Thyroid gland (tissue), 4 donors: Measurements from ENCODE around the gene TOMM40.

Experiments
- POLR2A ChIP-seq, 2 donors: fragments of 450-650 bp; IDR thresholded peaks; one replicate each; pipeline ENCODE4 v1.6.1; 2017; ENCODE audit warnings: antibody characterized with exemption in 2 of 2, mild to moderate bottlenecking in 2 of 2, moderate library complexity in 1 of 2
- TF ChIP-seq, protein P1 (sequence below), 6 experiments: fragments of 200-600 bp in 3 of 6; fragments of 450-650 bp in 3 of 6; sonication (generic) in 3 of 6; IDR thresholded peaks; one replicate each; pipeline ENCODE4 v1.5.1; 2016 to 2019; ENCODE audit warnings: antibody characterized with exemption in 6 of 6, mild to moderate bottlenecking in 2 of 6, inconsistent platforms in 1 of 6, moderate library complexity in 1 of 6

DNA sequence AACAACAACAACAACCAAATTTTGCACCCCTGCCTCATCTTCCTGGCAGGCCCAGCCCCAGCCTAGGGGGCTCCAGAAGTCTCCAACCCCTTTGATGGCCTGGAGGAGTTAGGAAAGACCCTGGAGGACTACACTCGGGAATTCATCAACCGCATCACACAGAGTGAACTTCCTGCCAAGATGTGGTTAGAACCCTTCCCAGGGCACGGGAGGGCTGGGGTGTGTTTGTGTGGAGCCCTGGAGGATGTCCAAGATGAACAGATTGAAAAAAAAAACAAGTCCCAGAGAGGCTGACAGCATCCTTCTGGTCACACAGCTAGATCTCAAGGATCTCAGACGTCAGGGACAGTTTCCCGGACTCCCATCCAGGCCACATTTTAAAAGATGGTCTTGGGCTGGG lies 36.7 kb downstream of the TOMM40 start:
- TF ChIP-seq, protein P1, sequence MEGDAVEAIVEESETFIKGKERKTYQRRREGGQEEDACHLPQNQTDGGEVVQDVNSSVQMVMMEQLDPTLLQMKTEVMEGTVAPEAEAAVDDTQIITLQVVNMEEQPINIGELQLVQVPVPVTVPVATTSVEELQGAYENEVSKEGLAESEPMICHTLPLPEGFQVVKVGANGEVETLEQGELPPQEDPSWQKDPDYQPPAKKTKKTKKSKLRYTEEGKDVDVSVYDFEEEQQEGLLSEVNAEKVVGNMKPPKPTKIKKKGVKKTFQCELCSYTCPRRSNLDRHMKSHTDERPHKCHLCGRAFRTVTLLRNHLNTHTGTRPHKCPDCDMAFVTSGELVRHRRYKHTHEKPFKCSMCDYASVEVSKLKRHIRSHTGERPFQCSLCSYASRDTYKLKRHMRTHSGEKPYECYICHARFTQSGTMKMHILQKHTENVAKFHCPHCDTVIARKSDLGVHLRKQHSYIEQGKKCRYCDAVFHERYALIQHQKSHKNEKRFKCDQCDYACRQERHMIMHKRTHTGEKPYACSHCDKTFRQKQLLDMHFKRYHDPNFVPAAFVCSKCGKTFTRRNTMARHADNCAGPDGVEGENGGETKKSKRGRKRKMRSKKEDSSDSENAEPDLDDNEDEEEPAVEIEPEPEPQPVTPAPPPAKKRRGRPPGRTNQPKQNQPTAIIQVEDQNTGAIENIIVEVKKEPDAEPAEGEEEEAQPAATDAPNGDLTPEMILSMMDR (IDR thresholded peaks at IDR 0.05), result no peak
- no peak for TF ChIP-seq POLR2A (IDR thresholded peaks at IDR 0.05)
